ENCODE results near the gene FASTKD3. TPM values are rescaled to one million over a fixed set of nuclear protein-coding genes. Genes with fewer than 3 reads are reported as not detected.

The FASTKD3 gene
- total RNA-seq, 4 donors from 2014 or later, result 4.5 to 17.8 (median 10.3) TPM

- DNase-seq (ENCODE audit: low spot score), result no peak
- ATAC-seq (ENCODE audit: low FRiP score), result no peak
- TF ChIP-seq CTCF (IDR thresholded peaks at IDR 0.05), result no peak
Measured at GRCh38 chr5:7842531-7842930, 26.3 kb downstream of the FASTKD3 start.

DNA sequence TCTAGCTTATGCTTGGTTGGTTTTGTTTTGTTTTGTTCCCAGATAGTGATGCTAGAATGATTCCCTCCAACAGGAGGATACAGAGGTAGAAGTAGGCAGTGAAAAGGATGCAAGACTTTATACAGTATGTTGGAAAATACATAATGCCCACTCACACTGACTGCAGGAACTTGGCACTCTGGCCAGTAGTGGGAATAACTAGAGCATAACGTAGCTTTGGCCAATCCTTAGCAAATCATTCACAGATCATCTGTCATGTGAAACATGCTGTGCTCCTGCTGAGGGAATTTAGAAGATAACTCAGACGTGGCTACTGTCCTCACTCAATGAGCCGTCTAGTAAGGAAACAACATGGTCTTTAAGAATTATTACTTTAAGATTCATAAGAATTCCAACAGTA is 31.4 kb downstream of the FASTKD3 start:
- TF ChIP-seq CTCF (IDR thresholded peaks at IDR 0.05), result no peak
- no peak for DNase-seq (ENCODE audit: low spot score)
- no peak for ATAC-seq (ENCODE audit: low FRiP score)

DNA sequence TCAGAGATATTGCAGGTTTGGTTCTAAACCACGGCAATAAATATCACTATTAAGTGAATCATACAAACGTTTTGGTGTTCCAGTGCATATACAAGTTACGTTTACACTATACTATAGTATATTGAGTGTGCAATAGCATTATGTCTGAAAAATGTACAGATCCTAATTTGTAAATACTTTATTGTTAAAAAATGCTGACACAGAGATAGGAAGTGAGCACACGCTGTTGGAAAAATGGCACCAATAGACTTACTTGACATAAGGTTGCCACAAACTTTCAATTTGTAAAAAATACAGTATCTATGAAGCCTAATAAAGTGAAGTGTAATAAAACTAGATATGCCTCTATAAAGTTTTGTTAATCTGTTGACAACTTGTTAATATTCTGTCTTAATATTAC is 33.8 kb downstream of the FASTKD3 start:
- DNase-seq (ENCODE audit: low spot score), result no peak
- no peak for TF ChIP-seq CTCF (IDR thresholded peaks at IDR 0.05)
- no peak for ATAC-seq (ENCODE audit: low FRiP score)

DNA sequence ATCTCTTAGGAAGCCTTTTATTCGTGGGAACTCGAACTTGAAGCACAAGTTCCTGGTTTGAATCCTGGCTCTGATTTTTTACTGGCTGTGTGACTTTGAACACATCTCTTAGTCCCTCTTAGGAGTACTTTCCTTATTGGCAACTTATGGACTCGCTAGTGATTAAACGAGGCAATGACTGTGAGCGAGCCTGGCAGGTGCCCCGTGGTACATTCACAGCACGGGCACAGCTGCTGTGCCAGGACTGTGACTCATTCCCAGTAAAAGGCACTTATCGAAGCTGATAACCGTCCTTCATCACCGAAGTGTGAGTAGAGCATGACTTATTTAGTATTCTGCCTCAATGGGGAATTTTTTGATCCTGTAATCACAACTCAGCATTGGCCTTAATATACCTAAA is 40.6 kb downstream of the FASTKD3 start:
- ATAC-seq (ENCODE audit: low FRiP score) (no peak), DNase-seq (ENCODE audit: low spot score) (no peak)
- TF ChIP-seq CTCF (IDR thresholded peaks at IDR 0.05), result no peak

- TF ChIP-seq CTCF (IDR thresholded peaks at IDR 0.05), result no peak
- no peak for ATAC-seq (ENCODE audit: low FRiP score)
- no peak for DNase-seq (ENCODE audit: low spot score)
Measured at GRCh38 chr5:7827610-7828009, 41.2 kb downstream of the FASTKD3 start.

- DNase-seq (ENCODE audit: low spot score), result no peak
- ATAC-seq (ENCODE audit: low FRiP score), result no peak
- no peak for TF ChIP-seq CTCF (IDR thresholded peaks at IDR 0.05)
Measured at GRCh38 chr5:7825630-7826029, 43.2 kb downstream of the FASTKD3 start.

DNA sequence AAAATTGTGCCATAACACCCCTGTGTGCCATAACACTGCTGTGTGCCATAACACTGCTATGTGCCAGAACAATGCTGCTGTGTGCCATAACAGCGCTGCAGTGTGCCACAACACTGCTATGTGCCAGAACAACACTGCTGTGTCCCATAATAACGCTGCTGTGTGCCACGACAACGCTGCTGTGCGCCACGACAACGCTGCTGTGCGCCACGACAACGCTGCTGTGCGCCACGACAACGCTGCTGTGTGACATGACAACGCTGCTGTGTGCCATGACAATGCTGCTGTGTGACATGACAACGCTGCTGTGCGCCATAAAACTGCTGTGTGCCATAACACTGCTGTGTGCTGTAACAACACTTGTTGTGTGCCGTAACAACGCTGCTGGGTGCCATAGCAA is 43.8 kb downstream of the FASTKD3 start:
- DNase-seq (ENCODE audit: low spot score) (no peak), ATAC-seq (ENCODE audit: low FRiP score) (no peak)
- TF ChIP-seq CTCF (IDR thresholded peaks at IDR 0.05), result no peak

Data from omental fat pad (tissue), 4 donors.